ENCODE measurements around the gene SPATA18.

GRCh38 chr4:52098618-52099017, 47.5 kb downstream of the SPATA18 start:
- TF ChIP-seq CTCF (IDR thresholded peaks at IDR 0.05; ENCODE audit: poor library complexity) (no peak), EZH2 (IDR thresholded peaks at IDR 0.05; ENCODE audit: borderline replicate concordance) (no peak), EZH2phosphoT487 (IDR thresholded peaks at IDR 0.05; ENCODE audit: low read depth, severe bottlenecking, unreplicated experiment) (no peak)
